GM18517 (cell line): ENCODE data around the gene NPC1.

Experiments used
- ATAC-seq: cut with Tn5 transposase; IDR thresholded peaks from one replicate; pipeline ENCODE4 v1.9.1; 2021; ENCODE audit warnings: mild to moderate bottlenecking, moderate library complexity; ENCODE audit not compliant: unreplicated experiment

The NPC1 gene

DNA sequence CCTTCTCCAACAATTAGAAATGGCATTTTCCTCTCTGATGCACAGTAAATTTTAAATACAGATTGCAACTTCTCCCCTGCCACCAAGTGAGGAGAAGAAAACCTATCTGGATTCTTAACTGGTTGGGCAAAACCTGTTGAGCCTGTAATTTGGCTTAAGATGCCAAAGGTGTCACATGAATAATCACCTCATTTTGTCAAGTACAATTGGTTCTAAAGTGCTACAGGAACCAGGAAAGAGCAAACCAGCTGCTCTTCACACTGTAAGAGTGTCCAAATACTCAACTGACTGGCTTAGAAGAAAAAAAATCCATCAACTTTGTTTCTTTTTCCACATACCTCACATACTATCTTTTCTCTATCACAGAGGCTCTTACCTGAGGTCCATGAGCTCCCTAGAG is 35.4 kb downstream of the NPC1 start:
- ATAC-seq, result no peak

DNA sequence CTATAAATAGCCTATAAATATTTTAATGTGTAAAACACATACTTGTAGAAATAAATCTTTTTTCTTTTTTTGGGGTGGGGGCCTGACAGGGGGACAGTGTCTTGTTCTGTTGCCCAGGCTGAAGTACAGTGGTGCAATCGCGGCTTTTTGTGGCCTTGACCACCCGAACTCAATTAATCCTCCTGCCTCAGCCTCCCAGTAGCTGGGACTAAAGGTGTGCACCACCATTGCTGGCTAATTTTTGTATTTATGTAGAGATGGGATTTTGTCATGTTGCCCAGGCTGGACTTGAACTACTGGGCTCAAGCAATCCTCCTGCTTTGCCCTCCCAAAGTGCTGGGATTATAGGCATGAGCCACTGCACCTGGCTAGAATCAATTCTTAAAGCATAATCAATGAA is 37.6 kb downstream of the NPC1 start:
- no peak for ATAC-seq

DNA sequence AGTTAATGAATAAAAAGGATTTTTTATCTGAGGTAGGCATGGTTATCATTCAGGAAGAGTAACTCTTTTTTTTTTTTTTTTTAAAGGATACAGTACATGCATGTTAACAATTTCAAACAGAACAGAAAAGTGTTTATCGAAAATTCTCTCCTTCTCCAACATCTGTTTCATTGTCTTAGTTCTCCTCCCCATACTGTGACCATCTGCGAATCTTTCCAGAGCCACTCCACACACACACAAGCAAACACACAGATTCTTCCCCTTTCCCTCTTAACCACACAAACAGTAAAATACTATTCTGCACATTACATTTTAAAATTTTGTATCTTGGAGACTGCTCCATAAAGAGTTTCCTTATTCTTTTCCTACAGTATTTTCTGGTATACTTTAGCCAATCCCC is 38.0 kb downstream of the NPC1 start:
- ATAC-seq, result no peak

DNA sequence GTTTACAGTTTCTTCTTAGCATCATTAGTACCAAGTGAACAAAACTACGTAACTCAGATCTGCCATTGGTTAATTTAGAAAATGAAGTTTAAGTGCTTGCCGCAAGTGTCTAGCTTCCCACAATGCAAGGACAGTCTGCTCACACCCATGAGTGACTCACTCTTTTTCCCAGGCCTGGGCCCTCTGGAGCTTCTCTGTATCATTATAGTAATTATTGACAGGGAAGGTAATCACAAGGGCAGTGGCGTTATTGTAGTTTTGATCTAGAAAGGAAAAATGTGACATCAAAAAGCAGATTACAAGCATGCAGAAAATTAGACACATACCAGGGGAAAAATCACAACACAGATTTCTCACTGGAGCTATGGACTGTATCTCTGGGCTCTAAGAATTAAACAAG is 38.5 kb downstream of the NPC1 start:
- no peak for ATAC-seq

DNA sequence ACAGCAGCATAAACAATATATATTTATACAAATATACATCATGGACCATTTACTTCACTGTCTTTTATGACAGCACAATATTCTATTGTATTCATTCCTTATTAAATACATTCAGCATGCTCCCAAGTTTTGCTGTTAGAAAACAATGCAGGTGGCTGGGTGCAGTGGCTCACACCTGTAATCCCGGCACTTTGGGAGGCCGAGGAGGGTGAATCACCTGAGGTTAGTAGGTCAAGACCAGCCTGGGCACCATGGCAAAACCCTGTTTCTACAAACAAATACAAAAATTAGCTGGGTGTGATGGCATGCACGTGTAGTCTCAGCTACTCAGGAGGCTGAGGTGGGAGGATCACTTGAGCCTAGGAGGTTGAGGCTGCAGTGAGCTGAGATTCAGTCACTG is 39.0 kb downstream of the NPC1 start:
- ATAC-seq, result no peak

DNA sequence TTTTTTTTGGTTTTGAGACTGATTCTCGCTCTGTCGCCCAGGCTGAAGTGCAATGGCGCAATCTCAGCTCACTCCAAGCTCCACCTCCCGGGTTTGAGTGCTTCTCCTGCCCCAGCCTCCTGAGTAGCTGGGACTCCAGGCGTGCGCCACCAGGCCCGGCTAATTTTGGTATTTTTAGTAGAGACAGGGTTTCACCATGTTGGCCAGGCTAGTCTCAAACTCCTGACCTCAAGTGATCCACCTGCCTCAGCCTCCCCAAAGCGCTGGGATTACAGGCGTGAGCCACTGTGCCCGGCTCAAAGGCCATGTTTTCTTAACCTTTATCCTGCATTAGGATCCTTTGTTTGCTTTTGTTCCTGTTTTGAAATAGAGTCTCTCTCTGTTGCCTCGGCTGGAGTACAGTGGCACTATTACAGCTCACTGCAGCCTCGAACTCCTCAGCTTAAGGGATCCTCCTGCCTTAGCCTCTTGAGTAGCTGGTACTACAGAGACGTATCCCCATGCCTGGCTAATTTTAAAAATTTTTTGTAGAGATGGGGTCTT is 41.0 kb downstream of the NPC1 start:
- ATAC-seq, result no peak

DNA sequence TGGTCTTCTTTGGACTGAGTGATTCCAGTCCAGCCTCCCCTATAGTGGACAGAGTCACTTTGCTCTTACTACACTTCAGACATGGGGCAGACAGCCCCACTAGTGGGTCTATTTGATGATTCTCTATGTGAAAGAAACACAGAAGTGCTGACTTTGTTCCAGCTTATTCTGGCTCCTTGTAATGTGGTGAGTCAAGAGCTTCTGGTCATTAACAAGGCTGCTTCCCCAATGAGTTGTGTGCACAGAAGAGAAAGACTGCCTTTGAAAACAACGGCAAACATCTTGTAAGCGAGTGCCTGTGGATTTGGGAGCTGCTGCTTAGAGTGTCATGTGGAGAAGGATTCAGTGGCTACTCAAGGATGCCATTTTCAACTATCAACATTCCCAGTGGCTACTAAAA is 43.8 kb downstream of the NPC1 start:
- no peak for ATAC-seq

DNA sequence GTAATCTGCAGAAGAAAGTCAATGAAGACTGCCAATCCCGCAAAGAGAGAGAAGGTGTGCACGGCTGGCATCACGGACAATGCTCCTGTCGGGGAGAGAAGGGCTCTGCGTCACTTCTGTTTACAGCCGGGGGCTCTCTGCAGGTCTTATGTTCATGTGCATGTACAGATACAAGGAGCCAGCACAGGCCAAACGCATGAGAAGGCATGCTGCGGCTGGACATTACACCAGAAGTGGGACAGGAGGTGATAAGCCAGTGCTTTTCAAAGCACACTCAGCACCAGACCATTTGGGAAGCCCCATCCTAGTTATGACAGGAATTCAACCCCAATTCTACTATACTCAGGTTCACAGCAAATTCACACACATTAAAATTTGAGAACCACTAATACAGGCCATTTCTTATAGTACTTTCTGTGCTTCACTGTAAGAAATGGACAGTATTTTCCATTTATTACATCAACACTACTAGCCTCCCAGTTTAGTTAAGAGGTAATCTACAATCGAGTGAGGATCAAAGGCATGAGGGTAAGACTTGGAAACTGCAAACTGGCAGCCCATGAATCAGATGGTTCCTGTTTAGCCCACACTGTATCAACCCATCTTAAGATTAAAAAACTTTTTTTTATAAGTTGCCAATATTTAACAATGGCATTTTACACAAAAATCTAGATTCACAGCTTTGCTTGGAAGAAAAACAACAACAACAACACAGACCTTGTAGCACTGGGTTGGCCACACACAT is 44.8 kb downstream of the NPC1 start:
- no peak for ATAC-seq

DNA sequence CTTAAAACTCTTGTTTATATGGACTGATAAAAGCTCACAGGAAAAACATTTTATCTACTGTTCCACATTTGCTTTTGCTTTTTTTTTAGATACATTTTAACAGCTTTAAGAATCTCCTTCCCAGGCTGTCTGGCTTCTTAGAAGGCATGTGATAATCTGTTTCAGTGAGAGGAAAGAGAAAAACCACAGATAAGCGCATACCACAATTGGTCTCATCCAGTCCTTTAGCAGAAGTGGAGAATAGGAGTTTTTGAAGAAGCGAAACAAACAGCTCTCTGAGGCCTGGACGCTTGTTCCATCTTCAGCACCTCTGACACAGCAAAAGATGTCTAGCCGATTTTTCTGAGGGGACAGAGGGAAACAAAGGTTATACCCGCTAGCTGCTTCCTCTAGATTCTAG is 45.4 kb downstream of the NPC1 start:
- ATAC-seq, result no peak

DNA sequence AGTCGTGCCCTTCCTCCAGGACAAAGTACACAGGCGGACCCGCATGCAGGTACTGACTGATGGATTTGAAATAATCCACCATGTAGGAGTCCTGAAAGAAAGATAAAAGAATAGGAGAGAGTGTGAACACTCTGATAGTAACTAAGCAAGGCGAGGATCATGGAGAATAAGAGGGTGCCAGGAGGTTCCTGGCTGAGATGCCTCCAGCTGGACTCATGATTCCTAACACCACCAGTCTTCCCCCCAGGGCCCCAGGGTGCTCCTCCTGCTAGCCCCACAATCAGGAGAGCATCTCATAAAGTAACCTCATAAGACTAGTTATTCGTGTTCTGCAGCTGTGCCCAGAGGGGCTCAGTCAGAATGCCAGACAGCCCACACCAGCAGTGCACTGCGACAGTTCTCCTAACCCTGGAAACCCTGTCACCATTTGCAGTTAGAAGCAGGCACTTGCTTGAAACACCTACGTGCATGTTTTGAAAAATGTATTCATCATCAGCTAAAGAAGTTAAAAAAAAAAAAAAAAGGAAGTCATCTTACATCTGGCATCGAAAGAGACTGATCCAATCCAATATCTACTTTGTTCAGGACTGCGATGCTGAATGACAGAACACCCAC is 46.3 kb downstream of the NPC1 start:
- ATAC-seq, result no peak

DNA sequence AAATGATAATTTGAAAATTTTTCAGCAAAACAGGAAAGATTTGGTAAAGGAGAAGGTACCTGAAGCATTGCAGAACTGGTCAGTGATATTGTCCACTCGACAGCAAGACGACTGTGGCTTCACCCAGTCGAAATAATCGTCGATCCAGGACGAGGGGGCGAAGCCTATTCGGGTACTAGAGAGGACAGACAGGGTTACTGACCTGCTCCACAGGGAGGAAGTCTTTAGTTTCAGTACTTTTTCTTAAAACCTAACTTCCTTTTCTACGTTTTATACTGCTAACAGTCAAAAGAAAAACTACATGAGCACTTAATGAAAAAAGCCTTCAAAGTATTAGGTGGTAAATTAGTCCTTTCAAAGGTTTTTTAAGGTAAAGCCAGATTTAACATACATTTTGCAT is 47.0 kb downstream of the NPC1 start:
- no peak for ATAC-seq

DNA sequence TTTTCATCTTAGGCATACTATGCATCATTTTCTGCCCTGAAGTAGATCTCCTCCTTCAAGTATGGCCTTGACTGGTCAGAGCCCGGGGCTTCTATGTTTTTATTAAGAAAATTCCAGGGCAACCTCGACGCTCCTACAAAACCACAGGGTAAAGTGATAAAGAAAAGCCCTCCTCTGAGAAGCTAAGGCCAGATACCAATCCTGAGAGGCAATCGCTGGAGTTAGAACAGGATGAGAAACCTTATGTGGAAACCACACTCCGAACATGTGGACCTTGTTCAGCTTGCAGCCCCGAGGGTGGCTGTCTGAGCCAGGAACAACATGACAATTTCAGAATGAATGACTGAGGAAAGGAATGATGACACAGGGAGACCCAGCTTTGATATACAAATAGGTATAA is 47.4 kb downstream of the NPC1 start:
- no peak for ATAC-seq

DNA sequence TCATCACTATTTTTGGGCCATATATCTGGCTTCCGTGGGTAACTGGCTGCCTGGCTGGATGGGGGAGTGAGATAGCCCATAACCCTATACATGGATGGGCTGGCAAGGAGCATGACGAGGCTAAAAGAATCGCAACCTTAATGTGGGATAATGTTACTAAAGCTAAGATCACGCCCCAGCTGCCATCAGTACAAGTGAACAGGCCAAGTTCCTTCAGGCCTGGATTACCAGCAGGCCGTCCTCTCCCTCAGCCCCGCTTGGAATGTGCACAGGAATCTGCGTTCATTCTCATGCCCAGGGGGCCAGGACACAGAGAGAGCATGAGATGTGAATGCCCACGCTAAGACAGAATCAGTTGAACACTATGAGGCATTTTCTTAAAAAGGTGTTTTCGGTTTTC is 48.3 kb downstream of the NPC1 start:
- ATAC-seq, result no peak

DNA sequence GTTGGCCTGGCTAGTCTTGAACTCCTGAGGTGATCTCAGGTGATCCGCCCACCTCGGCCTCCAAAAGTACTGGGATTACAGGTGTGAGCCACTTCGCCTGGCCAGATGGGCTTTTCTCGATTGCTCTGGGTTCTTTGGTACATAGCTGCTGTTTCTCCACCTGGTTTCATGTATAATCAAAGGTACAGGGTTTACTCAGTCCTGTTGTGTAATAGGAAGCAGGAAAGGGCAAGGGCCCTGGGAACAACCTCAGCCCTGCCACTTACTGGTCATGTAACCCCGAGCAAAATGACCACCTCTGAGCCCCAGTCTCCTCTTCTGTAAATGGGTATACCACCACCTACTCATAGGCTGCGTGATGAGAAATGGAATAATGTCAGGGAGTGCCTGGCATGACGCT is 49.0 kb downstream of the NPC1 start:
- ATAC-seq, result no peak

DNA sequence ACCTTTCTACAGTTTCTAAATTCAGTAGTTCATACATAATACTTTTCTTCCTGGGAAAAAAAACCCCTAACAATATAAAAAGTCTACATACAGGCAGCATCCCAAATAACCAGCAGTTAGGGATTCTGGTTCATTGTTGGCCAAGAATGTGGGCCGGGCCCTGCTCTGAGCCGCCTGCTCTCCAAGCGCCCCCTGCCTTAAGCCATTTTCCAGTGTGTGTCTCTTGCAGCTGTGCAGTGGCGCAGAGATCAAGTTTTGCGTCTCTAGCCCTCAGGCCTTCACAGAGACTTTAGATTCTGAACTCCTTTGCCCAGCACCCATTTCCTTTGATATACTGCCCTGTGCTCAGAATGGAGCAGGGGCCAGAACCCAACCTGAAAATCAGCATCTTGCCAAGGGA is 50.1 kb downstream of the NPC1 start:
- ATAC-seq, result no peak

DNA sequence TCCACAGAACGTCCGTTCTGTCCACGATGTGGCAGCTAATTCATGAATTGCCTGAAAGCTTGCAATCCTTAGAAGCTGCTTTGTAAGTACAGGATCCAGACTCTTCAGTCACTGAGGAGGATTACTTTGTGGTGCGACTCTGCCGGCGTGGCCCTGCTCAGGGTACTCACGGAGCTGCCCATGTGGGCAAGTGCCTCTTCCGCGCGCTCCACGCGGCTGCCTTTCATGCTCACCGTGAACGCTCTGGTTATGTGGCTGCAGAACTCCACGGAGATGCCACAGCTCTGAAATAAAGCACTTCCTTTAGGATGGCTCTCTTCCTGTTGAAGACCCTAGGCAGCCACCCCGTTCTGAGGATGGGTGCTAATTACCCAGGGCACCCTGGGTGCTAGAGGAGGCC is 52.0 kb downstream of the NPC1 start:
- no peak for ATAC-seq

DNA sequence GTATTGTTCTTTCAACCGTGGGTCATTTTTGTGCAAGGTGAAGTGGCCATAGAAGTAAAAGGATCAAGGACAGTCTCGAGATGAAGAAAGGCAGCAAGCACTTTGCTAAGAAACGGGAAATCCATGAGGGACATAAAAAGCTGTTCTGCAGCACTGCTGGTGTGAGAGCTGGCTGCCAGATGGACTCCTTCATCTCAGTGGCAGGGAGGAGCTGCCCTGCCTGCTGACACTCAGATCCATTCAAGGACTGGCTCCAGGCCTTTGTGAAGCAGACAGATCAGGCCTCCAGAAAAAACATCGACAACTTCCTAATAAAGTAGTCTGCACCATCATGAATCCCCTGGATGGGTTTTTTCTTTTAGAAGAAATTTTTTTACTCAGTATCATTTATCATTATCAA is 53.5 kb downstream of the NPC1 start:
- ATAC-seq, result no peak

DNA sequence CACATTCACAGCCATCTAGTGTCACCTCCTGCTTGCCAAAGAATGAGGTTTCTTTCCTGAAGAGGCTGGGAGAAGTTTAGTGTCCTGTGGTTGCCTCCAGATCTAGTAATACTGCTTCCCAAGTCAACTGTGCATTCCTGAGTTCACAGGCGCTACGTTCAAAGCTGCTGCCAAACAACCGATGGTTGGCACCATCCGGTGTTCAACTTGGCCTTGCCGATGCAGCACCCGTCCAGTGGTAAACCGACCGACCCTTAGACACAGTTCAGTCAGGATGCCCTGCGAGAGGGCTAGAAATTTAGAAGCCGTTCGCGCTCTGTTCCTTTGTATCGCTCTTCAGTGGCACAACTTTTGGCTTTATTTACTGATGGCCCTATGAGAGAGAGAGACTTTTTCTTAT is 54.4 kb downstream of the NPC1 start:
- ATAC-seq, result no peak

DNA sequence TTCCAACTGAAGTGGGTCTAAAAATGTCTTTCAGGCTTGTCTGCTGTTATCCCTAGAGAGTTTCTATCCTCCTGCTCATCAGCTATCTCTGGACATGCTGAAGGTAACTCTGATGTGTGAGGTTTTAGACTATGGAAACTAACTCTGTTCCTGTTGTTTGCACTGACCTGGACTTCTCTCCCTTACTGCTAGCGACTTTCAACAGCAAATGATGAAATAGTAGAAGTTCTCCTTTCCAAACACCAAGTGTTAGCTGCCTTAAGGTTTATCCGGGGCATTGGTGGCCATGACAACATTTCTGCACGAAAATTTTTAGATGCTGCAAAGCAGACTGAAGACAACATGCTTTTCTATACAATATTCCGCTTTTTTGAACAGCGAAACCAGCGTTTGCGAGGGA is 56.1 kb downstream of the NPC1 start:
- ATAC-seq, result no peak

DNA sequence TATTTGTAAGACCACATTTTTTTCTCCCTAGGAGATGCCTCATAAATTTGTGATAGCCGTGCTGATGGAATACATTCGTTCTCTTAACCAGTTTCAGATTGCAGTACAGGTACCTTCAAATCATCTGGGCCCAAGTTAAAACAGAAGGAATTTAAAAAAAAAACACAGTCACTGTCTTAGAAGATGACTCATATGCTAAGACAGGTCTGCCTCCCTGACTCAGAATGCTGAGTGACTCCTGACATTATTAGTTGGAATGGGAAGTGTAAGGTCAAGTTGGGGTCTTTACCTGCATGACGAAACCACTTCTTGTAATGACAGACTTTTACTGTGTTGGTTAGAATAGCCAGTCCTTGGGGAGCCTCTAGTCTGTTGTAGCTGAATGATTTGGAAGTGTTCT is 56.7 kb downstream of the NPC1 start:
- ATAC-seq, result no peak

DNA sequence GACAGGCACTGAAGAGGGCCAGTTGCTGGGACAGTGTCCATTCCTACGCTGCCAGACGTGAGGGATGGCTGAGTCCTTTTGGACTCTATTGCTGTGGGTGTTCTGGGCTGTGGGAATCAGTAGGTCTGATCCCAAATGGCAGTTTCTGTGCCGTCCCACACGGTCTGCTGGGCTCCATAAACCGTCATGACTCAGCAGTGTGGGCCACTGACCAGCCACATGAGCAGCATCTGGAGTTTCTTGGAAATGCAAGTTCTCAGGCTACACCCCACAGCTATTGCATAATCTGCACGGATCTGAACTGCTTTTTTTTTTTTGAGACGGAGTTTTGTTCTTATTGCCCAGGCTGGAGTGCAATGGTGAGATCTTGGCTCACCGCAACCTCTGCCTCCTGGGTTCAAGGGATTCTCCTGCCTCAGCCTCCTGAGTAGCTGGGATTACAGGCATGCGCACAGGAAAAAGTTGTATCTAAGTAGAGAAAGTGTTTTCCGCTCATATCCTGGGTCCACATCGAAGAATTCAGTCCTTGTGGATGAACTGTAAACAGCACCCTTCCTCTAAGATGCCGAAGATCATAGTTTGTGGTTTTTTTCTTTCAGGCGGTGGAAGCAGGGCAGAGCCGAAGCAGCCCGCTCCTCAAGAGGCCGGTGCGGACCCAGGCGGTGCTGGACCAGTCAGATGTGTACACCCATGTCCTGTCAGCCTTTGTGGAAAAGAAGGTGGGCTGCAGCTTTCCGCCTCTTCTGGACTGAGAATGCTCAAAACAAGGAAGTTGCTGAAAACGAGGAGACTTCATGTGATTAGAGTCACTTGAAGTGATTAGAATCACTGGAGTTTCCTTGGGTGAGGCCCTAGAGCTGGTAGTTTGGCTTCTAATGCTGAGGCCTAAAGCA is 57.5 kb downstream of the NPC1 start:
- ATAC-seq, result no peak
